ENCODE measurements around the gene OLFM4.
"Not testable (repeated sequence)": the region's sequence is repeated elsewhere in the genome, so short reads cannot be mapped to it uniquely, and the experiment has no call there.

Gene OLFM4
- total RNA-seq: 0 reads per million in 2 donors

- DNase-seq: no peak
These were observed at the start of gene OLFM4 for GRCh38 chr13:53028637-53029203. Gene OLFM4, plus strand, starts transcription at chr13:53028813. Its CDS starts 24 bp downstream, at chr13:53028837.

GRCh38 chr13:52978989-52979388 lies 49.6 kb upstream of the OLFM4 start:
- no peak for DNase-seq

DNA sequence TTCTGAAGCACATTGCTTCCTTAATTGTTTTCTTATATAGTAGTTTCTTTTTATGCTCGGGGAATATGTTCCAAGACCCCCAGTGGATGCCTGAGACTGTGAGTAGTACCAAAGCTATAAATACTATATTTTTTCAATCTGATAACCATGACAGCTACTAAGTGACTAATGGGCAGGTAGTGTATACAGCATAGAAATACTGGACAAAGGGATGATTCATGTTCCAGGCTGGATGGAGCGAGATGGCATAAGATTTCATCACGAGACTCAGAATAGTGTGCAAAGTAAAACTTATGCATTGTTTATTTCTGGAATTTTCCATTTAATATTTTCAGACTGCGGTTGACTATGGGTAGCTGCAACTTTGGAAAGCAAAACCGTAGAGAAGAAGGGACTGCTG lies 47.9 kb upstream of the OLFM4 start:
- DNase-seq: no peak

- no peak for DNase-seq
These were observed 44.8 kb upstream of the OLFM4 start for GRCh38 chr13:52983836-52984235.

DNA sequence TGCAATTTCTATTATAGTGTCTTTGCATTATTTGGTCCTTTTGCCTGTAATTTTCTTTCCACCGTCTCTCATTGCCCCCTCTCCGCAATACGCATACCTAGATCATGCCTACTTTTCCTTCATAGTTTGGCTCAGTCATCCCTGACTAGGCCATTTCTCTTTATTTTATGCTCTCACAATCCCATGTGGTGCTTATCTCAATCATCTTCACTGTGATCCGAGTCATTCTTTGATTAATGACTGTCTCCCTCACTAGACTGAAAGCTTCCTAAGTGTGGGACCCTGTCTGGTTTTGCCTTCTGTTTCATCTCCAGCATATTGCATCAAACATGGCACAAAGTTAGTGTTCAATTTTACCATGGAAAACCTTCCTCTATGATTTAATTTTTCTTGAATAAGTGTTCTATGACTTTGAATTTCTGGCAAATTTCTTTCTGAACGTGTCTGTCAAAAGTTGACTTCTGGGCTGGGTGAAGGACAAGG lies 43.7 kb upstream of the OLFM4 start:
- DNase-seq: no peak

GRCh38 chr13:52991344-52992020 lies 37.1 kb upstream of the OLFM4 start:
- no peak for DNase-seq

DNA sequence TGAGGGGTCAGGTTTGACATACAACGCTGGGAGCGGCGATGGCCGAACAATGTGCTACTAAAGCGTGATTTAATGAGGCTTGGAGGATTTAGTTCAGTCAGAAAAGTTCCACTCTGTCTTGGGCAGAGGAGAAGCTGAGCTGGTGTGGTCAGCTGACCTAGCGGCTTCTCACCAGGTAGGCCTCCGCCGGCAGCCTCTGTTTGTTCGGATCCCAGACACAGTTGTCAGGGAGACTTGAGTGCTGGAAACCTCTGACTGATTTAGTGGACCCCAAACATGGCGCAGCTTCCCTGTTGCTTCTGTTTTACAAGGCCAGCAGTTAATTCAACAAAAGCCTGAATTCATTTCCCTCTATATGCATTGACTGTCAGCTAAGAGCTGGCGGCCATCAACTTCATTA lies 36.5 kb upstream of the OLFM4 start:
- DNase-seq: no peak

DNA sequence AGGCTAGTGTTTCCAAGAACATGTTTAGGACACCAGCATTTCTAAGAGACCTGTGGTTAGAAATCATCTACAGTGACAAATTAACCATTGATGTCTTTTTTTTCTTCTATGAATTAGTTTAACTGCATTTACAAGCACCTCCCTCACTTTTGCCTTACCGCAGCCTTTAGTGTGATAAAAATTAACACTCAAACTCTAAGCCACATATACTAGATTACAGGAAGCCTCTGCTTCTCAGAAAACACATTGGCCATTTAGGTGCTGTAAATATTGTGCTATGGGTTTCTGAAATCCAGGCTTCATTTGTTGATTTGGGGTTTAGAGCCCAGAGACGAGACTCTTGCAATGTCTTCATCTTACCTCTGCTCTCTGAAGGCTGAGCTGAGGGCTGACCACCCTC lies 34.6 kb upstream of the OLFM4 start:
- no peak for DNase-seq

DNA sequence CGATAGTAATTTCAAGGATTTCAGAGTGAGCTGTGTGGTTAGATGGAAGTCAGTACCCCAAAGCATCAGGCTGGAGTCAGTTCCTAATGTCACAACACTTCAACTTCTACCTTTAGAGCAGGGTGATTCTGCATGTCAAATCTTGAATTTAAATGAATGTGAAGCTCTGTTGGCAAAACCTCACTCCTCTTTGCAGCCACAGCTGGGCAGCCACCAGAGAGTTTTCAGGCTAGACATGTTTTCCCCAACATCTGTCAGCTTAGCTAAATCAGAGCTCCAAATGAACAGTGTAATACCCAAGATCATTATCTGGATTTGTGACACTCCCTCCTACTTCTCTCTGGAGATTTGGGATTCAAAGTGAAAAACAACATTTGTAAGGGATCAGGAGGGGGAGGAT lies 33.7 kb upstream of the OLFM4 start:
- no peak for DNase-seq

DNA sequence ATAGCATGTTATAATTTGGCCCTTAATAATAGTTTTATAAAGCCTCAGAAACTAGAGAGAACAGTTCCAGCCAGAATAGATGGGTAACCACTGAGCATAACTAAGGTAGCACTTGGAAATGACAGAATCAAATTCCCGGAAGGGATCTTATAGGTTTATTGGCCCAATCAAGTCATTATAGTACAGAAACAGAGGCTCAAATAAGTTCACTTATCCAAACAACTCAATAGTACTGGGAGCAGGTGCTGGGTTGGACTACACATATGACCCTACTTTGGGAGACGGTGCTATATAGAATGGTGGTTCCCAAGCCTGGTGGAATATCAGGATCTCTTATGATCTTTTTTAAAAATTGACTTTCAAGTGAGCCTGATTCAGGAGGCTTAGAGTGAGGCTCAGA lies 32.7 kb upstream of the OLFM4 start:
- no peak for DNase-seq

- DNase-seq: no peak
These were observed 30.4 kb upstream of the OLFM4 start for GRCh38 chr13:52997951-52998876.

GRCh38 chr13:52999093-52999696 lies 29.4 kb upstream of the OLFM4 start:
- DNase-seq: no peak

- DNase-seq: no peak
These were observed 27.0 kb upstream of the OLFM4 start for GRCh38 chr13:53001444-53002225.

- DNase-seq: no peak
These were observed 24.0 kb upstream of the OLFM4 start for GRCh38 chr13:53004573-53004972.

DNA sequence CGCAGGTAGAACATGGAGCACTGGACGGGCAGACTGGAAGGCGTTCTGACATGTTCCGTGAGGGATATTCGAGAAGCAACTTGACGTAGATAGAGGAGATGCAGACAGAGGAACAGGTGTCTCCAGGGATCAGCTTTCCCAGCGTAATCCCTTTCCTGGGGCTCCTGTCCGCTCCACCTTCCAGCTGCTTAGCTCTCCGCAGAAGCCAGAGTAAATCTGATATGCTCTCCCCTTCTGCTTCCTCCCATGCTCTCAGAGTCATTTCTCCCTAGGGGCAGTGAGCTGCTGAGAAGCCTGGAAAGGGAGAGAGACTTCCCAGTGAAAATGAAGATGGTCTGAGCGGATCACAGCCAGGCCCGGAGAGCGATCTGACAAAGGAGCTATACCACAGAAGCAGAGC lies 23.0 kb upstream of the OLFM4 start:
- no peak for DNase-seq

DNA sequence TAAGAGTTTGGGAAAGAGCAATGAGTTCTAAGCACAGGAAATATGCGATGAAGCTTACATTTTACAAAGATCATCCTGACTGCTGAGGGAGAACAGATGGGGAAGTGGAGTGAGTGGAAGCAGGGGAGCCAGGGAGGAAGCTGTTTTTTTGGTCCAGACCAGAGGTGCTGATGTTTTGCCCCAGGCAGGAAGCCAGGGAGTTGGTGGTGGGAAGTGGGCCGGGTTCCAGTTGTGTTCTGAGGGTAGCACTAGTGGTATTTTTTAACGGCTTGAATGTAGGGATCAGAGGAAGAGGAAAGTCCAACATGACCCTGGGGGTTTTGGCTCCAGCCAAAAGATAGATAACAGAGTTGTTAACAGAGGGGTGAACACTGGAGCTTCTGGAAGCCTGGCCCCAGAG lies 20.7 kb upstream of the OLFM4 start:
- DNase-seq: no peak

GRCh38 chr13:53010374-53011105 lies 18.1 kb upstream of the OLFM4 start:
- no peak for DNase-seq

DNA sequence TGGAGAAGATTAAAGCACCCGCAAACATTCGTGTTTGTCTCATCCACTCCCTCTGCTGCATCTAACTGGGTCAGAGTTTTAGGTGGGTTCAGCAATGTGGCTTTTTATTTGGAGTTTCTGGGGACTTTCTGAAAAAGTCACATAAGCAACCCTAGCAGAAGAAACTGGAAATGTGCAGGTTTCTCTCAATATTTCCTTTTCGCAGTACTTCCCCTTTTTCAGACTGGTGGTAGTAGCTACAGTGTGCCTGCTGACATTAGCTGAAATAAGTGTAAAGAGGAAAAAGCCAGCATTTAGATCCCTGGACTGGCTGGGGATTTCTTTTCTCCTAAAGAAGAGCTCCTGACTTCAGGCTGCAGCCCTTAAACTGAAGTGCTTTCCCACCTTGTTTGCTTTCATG lies 15.9 kb upstream of the OLFM4 start:
- no peak for DNase-seq

DNA sequence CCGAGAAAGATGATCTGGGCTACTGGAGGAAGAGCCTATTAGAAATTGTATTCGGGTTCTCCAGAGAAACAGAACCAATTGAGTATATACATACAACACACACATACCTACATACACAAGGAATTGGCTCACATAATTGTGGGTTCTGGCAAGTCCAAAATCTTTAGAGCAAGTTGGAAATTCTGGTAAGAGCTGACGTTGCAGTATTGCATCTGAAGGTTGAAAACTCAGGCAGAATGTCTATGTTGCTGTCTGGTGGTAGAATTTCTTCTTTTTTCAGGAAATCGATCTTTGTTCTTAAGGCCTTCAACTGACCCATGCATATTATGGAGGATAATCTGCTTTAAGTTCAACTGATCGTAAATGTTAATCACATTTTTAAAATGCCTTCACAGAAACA lies 15.5 kb upstream of the OLFM4 start:
- DNase-seq: no peak

DNA sequence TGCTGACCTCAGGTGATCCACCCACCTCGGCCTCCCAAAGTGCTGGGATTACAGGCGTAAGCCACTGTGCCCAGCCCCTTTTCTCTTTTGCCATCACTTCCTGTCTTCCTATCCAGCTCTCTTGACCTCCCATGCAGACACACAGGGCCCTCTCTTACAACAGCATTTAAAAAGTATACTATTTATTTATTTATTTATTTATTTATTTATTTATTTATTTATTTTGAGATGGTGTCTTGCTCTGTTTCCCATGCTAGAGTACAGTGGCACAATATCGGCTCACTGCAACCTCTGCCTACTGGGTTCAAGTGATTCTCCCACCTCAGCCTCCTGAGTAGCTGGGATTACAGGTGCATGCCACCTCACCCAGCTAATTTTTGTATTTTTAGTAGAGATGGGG lies 14.6 kb upstream of the OLFM4 start:
- DNase-seq: not testable (repeated sequence)

Measured in T-helper 2 cell (primary cell).